HL-60 (cell line): Measurements from ENCODE around the gene SDF2L1.

Experiments used
- CTCF ChIP-seq: IDR thresholded peaks from one replicate; pipeline ENCODE4 v1.5.1; 2011; ENCODE audit warnings: low read length, control low read depth, inconsistent platforms; ENCODE audit not compliant: insufficient read depth
- POLR2AphosphoS5 ChIP-seq: IDR thresholded peaks from 2 replicates; pipeline ENCODE4 v1.6.1; 2012; ENCODE audit warnings: low read depth
- REST ChIP-seq: IDR thresholded peaks from 2 replicates; pipeline ENCODE4 v1.6.1; 2012; ENCODE audit warnings: low read depth; ENCODE audit not compliant: insufficient replicate concordance
- SPI1 ChIP-seq: IDR thresholded peaks from 2 replicates; pipeline ENCODE4 v1.6.1; 2012; ENCODE audit warnings: low read depth, mild to moderate bottlenecking, borderline replicate concordance

GRCh38 chr22:21677606-21678443 lies 35.7 kb downstream of the SDF2L1 start:
- TF ChIP-seq CTCF, result no peak
- no peak for TF ChIP-seq SPI1
- TF ChIP-seq REST, result no peak
- no peak for TF ChIP-seq POLR2AphosphoS5
